HCT116 (cell line): ENCODE data around the gene RAI14. TPM values are rescaled to one million over a fixed set of nuclear protein-coding genes. Genes with fewer than 3 reads are reported as not detected.

Source experiments
- ATAC-seq: fragments of 200-7000 bp; cut with Tn5 transposase; 2 replicates; pipeline ENCODE4 v1.9.1; 2020; ENCODE audit warnings: mild to moderate bottlenecking, moderate library complexity
- BruUV-seq: library from RNA; stranded (reverse); fragments of 400-500 nt; replicated peaks from 2 replicates; lab custom pipeline; 2021; lab: Mats Ljungman, UMichigan
- CTCF ChIA-PET: fragments of 300-600 bp; sonication (Branson Sonifier 250); formaldehyde crosslinking; loops from one replicate; lab custom pipeline; 2021; ENCODE audit warnings: antibody characterized with exemption; lab: Charles Lee
- POLR2A ChIA-PET: fragments of 300-600, 350-600 bp; sonication (Branson Sonifier 250); formaldehyde crosslinking; loops from one replicate; lab custom pipeline; 2021; ENCODE audit warnings: antibody characterized with exemption; lab: Charles Lee
- RAD21 ChIA-PET, 2 experiments: fragments of 300-600 bp; sonication (Branson Sonifier 250); formaldehyde crosslinking; loops; one replicate each; lab custom pipeline; 2023; ENCODE audit warnings: low total read pairs in 2 of 2; ENCODE audit not compliant: uncharacterized antibody in 2 of 2, unreplicated experiment in 2 of 2, low non-redundant PET in 1 of 2; lab: Charles Lee
- DNase-seq: peaks from one replicate; pipeline ENCODE4 v3.0.0-alpha.2; 2010; ENCODE audit warnings: low read depth, low spot score
- H2AFZ ChIP-seq: fragments of 200-600 bp; shearing (Covaris generic), sonication (generic); 2 replicates; pipeline ENCODE4 v1.6.1; 2017; ENCODE audit warnings: low read depth, mixed run types, mixed read lengths, antibody characterized with exemption, low read length; ENCODE audit not compliant: poor library complexity, severe bottlenecking
- H3K27ac ChIP-seq: 2 replicates; pipeline ENCODE4 v1.5.1; 2012; ENCODE audit warnings: low read depth, low read length
- H3K27me3 ChIP-seq: fragments of 200-600 bp; sonication (generic); 2 replicates; pipeline ENCODE4 v1.6.1; 2016; ENCODE audit warnings: mixed run types, low read length, mixed read lengths; ENCODE audit not compliant: insufficient read depth
- H3K36me3 ChIP-seq, 2 experiments: fragments of 200-500 bp in 1 of 2; fragments of 200-600 bp in 1 of 2; sonication (Bioruptor generic) in 1 of 2; sonication (generic) in 1 of 2; 2 replicates each; pipeline versions ENCODE4 v1.5.1 to v1.6.1; 2014 to 2016; ENCODE audit warnings: low read length in 2 of 2, inconsistent platforms in 1 of 2, mixed read lengths in 1 of 2, mixed run types in 1 of 2; ENCODE audit not compliant: insufficient read depth in 2 of 2, control insufficient read depth in 1 of 2
- H3K4me1 ChIP-seq, 2 experiments: fragments of 200-600 bp in 1 of 2; sonication (generic) in 1 of 2; 2 replicates each; pipeline versions ENCODE4 v1.5.1 to v1.6.1; 2012 to 2017; ENCODE audit warnings: low read length in 2 of 2, inconsistent platforms in 1 of 2, mild to moderate bottlenecking in 1 of 2, mixed read lengths in 1 of 2, mixed run types in 1 of 2, moderate library complexity in 1 of 2; ENCODE audit not compliant: insufficient read depth in 2 of 2, control insufficient read depth in 1 of 2
- H3K4me2 ChIP-seq: fragments of 200-600 bp; sonication (generic); 2 replicates; pipeline ENCODE4 v1.6.1; 2017; ENCODE audit warnings: mixed run types, low read length, mixed read lengths
- H3K4me3 ChIP-seq, 2 experiments: fragments of 200-600 bp in 1 of 2; sonication (generic) in 1 of 2; replicated peaks in 1 of 2; 2 replicates each; pipeline ENCODE4 v1.5.1; 2011 to 2016; ENCODE audit warnings: low read length in 2 of 2, control low read depth in 1 of 2, low read depth in 1 of 2, mild to moderate bottlenecking in 1 of 2, mixed read lengths in 1 of 2, mixed run types in 1 of 2
- H3K79me2 ChIP-seq: fragments of 200-600 bp; sonication (generic); 2 replicates; pipeline ENCODE4 v1.6.1; 2017; ENCODE audit warnings: mild to moderate bottlenecking, mixed run types, low read length, moderate library complexity, mixed read lengths; ENCODE audit not compliant: insufficient read depth
- H3K9ac ChIP-seq: fragments of 200-600 bp; sonication (generic); 2 replicates; pipeline ENCODE4 v1.6.1; 2016; ENCODE audit warnings: low read length, mixed read lengths
- H3K9me2 ChIP-seq: fragments of 200-600 bp; sonication (generic), shearing (Covaris generic); 2 replicates; pipeline ENCODE4 v1.6.1; 2017; ENCODE audit warnings: mixed run types, mild to moderate bottlenecking, moderate library complexity; ENCODE audit not compliant: insufficient read depth
- H3K9me3 ChIP-seq, 2 experiments: fragments of 200-500 bp in 1 of 2; fragments of 200-600 bp in 1 of 2; sonication (Bioruptor generic) in 1 of 2; sonication (generic) in 1 of 2; 2 replicates each; pipeline ENCODE4 v1.6.1; 2014 to 2017; ENCODE audit warnings: low read length in 2 of 2, mixed read lengths in 2 of 2, inconsistent platforms in 1 of 2, low read depth in 1 of 2, mild to moderate bottlenecking in 1 of 2, mixed run types in 1 of 2, moderate library complexity in 1 of 2; ENCODE audit not compliant: control insufficient read depth in 1 of 2, insufficient read depth in 1 of 2
- H4K20me1 ChIP-seq: fragments of 200-600 bp; sonication (generic), shearing (Covaris generic); 2 replicates; pipeline ENCODE4 v1.6.1; 2017; ENCODE audit warnings: mixed run types, mild to moderate bottlenecking, moderate library complexity; ENCODE audit not compliant: insufficient read depth
- EGR1 ChIP-seq: IDR thresholded peaks from 2 replicates; pipeline ENCODE4 v1.6.1; 2012; ENCODE audit warnings: low read depth
- ELF1 ChIP-seq: IDR thresholded peaks from 2 replicates; pipeline ENCODE4 v1.6.1; 2012; ENCODE audit warnings: low read depth, borderline replicate concordance
- EZH2 ChIP-seq: fragments of 200-600 bp; sonication (generic); IDR thresholded peaks from 2 replicates; pipeline ENCODE4 v1.6.1; 2017; ENCODE audit warnings: antibody characterized with exemption, mixed run types
- EZH2phosphoT487 ChIP-seq: fragments of 200-600 bp; IDR thresholded peaks from 2 replicates; pipeline ENCODE4 v1.6.1; 2018; ENCODE audit warnings: antibody characterized with exemption, borderline replicate concordance
- JUND ChIP-seq: IDR thresholded peaks from 2 replicates; pipeline ENCODE4 v1.6.1; 2012
- SRF ChIP-seq: IDR thresholded peaks from 2 replicates; pipeline ENCODE4 v1.6.1; 2012; ENCODE audit warnings: low read depth
- ZNF274 ChIP-seq: fragments of 200-500 bp; sonication (Bioruptor generic); IDR thresholded peaks from 2 replicates; pipeline ENCODE4 v1.6.1; 2014; ENCODE audit warnings: mild to moderate bottlenecking, low read depth, low read length, inconsistent platforms
- intact Hi-C: fragments of 100-400 bp; cut with micrococcal nuclease; formaldehyde crosslinking; loops from 2 replicates; pipeline ENCODE4 v1.10.0; 2022
- total RNA-seq: library from RNA; stranded (reverse); gene quantifications from one replicate; pipeline ENCODE4 v1.2.1, GENCODE V29; 2021; ENCODE audit not compliant: unreplicated experiment
- TF ChIP-seq, protein P1 (sequence below): IDR thresholded peaks from 2 replicates; pipeline ENCODE4 v1.6.1; 2011; ENCODE audit warnings: mild to moderate bottlenecking, low read length, moderate library complexity; ENCODE audit not compliant: insufficient replicate concordance; ENCODE audit errors: extremely low read depth
- TF ChIP-seq, protein P2 (sequence below): IDR thresholded peaks from 2 replicates; pipeline ENCODE4 v1.6.1; 2012

The RAI14 gene
- total RNA-seq, 1 experiment from 2014 or later = 47.9 TPM

DNA sequence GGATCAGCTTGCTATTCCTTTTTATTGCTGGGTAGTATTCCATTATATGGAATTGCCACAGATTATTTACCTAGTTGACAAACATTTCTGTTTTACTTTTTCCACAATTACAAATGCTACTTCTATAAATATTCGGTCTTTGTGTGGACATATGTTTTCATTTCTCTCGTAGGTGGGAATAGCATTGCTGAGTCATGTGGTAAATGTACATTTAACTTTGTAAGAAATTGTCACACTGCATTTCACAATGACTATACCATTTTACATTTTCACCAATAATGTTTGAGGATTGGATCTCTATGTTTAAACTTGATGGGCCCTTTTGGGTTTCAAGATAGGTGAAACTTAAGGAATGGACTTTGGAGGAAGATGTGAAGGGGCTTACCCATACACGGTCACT lies 19.7 kb downstream of the RAI14 start:
- H3K79me2 ChIP-seq = peaks cover 92% of the 10 kb centered on the region
- H3K9me3 ChIP-seq = no peaks in the 10 kb centered on the region
- H4K20me1 ChIP-seq = no peaks in the 10 kb centered on the region
- H3K9ac ChIP-seq = no peak overlapping the region
- H3K27me3 ChIP-seq = no peaks in the 10 kb centered on the region
- CTCF ChIA-PET = no interaction called here
- POLR2A ChIA-PET = no interaction called here
- BruUV-seq = no TSS peak
- H3K4me1 ChIP-seq = peaks cover 0 to 9% of the 10 kb centered on the region in 2 experiments; a peak in 1 of 4 replicates
- no peak overlapping the region for H3K4me2 ChIP-seq
- no peak overlapping the region for H3K4me3 ChIP-seq
- ATAC-seq = no peak
- no peak for TF ChIP-seq ELF1
- no peak for TF ChIP-seq EZH2phosphoT487
- no peak for TF ChIP-seq SRF
- TF ChIP-seq, all 23 proteins: peak for 0
- H3K36me3 ChIP-seq = no peaks in the 10 kb centered on the region
- H3K27ac ChIP-seq = no peak overlapping the region
- intact Hi-C loops = no loop called here
- RAD21 ChIA-PET = no interaction called here
- H3K9me2 ChIP-seq = no peaks in the 10 kb centered on the region
- H2AFZ ChIP-seq = no peak overlapping the region
- DNase-seq = no peak

DNA sequence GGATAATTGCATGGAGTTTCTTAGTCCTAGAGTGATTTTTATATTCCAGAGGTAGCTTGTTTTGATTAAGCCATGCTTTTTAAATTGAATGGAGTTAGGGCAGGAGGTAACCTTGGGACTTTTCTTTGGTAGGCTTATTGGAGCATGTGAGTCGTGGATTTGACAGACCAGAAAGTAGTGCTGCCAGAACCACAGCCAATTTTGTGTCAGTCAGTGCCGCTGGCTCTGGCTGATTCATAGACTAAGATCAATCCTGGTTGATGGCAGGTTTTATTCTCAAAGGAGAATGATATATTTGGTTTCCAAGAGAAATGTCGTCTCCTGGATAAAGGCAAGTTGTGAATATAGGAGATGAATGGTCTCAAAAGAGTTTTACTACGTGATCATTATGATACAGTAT lies 20.3 kb downstream of the RAI14 start:
- no peak overlapping the region for H3K27ac ChIP-seq
- TF ChIP-seq ELF1 (no peak), EZH2 (no peak), EGR1 (no peak), SRF (no peak), ZNF274 (no peak), JUND (no peak)
- TF ChIP-seq, protein P1, sequence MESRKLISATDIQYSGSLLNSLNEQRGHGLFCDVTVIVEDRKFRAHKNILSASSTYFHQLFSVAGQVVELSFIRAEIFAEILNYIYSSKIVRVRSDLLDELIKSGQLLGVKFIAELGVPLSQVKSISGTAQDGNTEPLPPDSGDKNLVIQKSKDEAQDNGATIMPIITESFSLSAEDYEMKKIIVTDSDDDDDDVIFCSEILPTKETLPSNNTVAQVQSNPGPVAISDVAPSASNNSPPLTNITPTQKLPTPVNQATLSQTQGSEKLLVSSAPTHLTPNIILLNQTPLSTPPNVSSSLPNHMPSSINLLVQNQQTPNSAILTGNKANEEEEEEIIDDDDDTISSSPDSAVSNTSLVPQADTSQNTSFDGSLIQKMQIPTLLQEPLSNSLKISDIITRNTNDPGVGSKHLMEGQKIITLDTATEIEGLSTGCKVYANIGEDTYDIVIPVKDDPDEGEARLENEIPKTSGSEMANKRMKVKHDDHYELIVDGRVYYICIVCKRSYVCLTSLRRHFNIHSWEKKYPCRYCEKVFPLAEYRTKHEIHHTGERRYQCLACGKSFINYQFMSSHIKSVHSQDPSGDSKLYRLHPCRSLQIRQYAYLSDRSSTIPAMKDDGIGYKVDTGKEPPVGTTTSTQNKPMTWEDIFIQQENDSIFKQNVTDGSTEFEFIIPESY = no peak
- TF ChIP-seq, protein P2, sequence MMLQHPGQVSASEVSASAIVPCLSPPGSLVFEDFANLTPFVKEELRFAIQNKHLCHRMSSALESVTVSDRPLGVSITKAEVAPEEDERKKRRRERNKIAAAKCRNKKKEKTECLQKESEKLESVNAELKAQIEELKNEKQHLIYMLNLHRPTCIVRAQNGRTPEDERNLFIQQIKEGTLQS = no peak
- TF ChIP-seq, all 23 proteins: peak for 0
- no peak overlapping the region for H2AFZ ChIP-seq
- no peaks in the 10 kb centered on the region for H3K36me3 ChIP-seq
- no peaks in the 10 kb centered on the region for H3K27me3 ChIP-seq
- no peak overlapping the region for H3K4me2 ChIP-seq
- H3K4me3 ChIP-seq = no peak overlapping the region
- H3K9me3 ChIP-seq = no peaks in the 10 kb centered on the region
- peaks cover 92% of the 10 kb centered on the region for H3K79me2 ChIP-seq
- no TSS peak for BruUV-seq
- RAD21 ChIA-PET = no interaction called here
- no peak overlapping the region for H3K9ac ChIP-seq
- CTCF ChIA-PET = no interaction called here
- POLR2A ChIA-PET = no interaction called here
- intact Hi-C loops = no loop called here
- peaks cover 0 to 9% of the 10 kb centered on the region in 2 experiments; a peak in 1 of 4 replicates for H3K4me1 ChIP-seq
- ATAC-seq = no peak
- no peak for DNase-seq
- no peaks in the 10 kb centered on the region for H4K20me1 ChIP-seq
- H3K9me2 ChIP-seq = no peaks in the 10 kb centered on the region
